Uterus (tissue), 2 donors: ENCODE data around the gene KCTD14.

Experiments used
- POLR2A ChIP-seq, 2 donors: fragments of 450-650 bp; IDR thresholded peaks; one replicate each; pipeline ENCODE4 v1.6.1; 2016; ENCODE audit warnings: antibody characterized with exemption in 2 of 2, mild to moderate bottlenecking in 1 of 2, moderate library complexity in 1 of 2
- TF ChIP-seq, protein P1 (sequence below), 4 experiments: fragments of 200-600 bp in 2 of 4; fragments of 450-650 bp in 2 of 4; sonication (generic) in 2 of 4; IDR thresholded peaks; one replicate each; pipeline ENCODE4 v1.5.1; 2016 to 2019; ENCODE audit warnings: antibody characterized with exemption in 4 of 4, mild to moderate bottlenecking in 2 of 4, moderate library complexity in 1 of 4

DNA sequence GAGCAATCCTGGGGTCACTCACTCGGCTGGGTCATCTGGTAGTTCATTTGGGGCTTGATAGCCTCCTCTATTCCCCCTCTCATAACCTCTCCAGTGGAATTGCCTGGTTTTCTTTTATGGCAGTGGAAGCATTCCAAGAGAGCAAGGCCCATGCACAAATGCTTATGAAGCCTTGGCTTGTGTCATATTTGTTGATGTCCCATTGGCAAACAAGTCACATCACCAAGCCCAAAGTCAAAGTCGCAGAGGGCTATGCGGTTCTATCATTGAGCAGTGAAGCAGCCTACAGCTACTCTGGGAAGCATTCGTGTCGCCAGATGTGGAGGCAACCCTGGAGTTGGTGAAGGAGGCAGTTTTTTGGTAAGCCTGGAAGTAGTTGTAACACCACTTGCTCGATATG, 12.3 kb downstream of the KCTD14 start:
- TF ChIP-seq, protein P1, sequence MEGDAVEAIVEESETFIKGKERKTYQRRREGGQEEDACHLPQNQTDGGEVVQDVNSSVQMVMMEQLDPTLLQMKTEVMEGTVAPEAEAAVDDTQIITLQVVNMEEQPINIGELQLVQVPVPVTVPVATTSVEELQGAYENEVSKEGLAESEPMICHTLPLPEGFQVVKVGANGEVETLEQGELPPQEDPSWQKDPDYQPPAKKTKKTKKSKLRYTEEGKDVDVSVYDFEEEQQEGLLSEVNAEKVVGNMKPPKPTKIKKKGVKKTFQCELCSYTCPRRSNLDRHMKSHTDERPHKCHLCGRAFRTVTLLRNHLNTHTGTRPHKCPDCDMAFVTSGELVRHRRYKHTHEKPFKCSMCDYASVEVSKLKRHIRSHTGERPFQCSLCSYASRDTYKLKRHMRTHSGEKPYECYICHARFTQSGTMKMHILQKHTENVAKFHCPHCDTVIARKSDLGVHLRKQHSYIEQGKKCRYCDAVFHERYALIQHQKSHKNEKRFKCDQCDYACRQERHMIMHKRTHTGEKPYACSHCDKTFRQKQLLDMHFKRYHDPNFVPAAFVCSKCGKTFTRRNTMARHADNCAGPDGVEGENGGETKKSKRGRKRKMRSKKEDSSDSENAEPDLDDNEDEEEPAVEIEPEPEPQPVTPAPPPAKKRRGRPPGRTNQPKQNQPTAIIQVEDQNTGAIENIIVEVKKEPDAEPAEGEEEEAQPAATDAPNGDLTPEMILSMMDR (IDR thresholded peaks at IDR 0.05): no peak
- no peak for TF ChIP-seq POLR2A (IDR thresholded peaks at IDR 0.05)
